HCT116 (cell line): ENCODE results near the gene CCDC24. TPM values are rescaled to one million over a fixed set of nuclear protein-coding genes. Genes with fewer than 3 reads are reported as not detected.

Experiments used
- ATAC-seq: fragments of 200-7000 bp; cut with Tn5 transposase; 2 replicates; pipeline ENCODE4 v1.9.1; 2020; ENCODE audit warnings: mild to moderate bottlenecking, moderate library complexity
- BruUV-seq: library from RNA; stranded (reverse); fragments of 400-500 nt; replicated peaks from 2 replicates; lab custom pipeline; 2021; lab: Mats Ljungman, UMichigan
- CTCF ChIA-PET: fragments of 300-600 bp; sonication (Branson Sonifier 250); formaldehyde crosslinking; loops from one replicate; lab custom pipeline; 2021; ENCODE audit warnings: antibody characterized with exemption; lab: Charles Lee
- POLR2A ChIA-PET: fragments of 300-600, 350-600 bp; sonication (Branson Sonifier 250); formaldehyde crosslinking; loops from one replicate; lab custom pipeline; 2021; ENCODE audit warnings: antibody characterized with exemption; lab: Charles Lee
- RAD21 ChIA-PET, 2 experiments: fragments of 300-600 bp; sonication (Branson Sonifier 250); formaldehyde crosslinking; loops; one replicate each; lab custom pipeline; 2023; ENCODE audit warnings: low total read pairs in 2 of 2; ENCODE audit not compliant: uncharacterized antibody in 2 of 2, unreplicated experiment in 2 of 2, low non-redundant PET in 1 of 2; lab: Charles Lee
- DNase-seq: peaks from one replicate; pipeline ENCODE4 v3.0.0-alpha.2; 2010; ENCODE audit warnings: low read depth, low spot score
- H2AFZ ChIP-seq: fragments of 200-600 bp; shearing (Covaris generic), sonication (generic); 2 replicates; pipeline ENCODE4 v1.6.1; 2017; ENCODE audit warnings: low read depth, mixed run types, mixed read lengths, antibody characterized with exemption, low read length; ENCODE audit not compliant: poor library complexity, severe bottlenecking
- H3K27ac ChIP-seq: 2 replicates; pipeline ENCODE4 v1.5.1; 2012; ENCODE audit warnings: low read depth, low read length
- H3K27me3 ChIP-seq: fragments of 200-600 bp; sonication (generic); 2 replicates; pipeline ENCODE4 v1.6.1; 2016; ENCODE audit warnings: mixed run types, low read length, mixed read lengths; ENCODE audit not compliant: insufficient read depth
- H3K36me3 ChIP-seq, 2 experiments: fragments of 200-500 bp in 1 of 2; fragments of 200-600 bp in 1 of 2; sonication (Bioruptor generic) in 1 of 2; sonication (generic) in 1 of 2; 2 replicates each; pipeline versions ENCODE4 v1.5.1 to v1.6.1; 2014 to 2016; ENCODE audit warnings: low read length in 2 of 2, inconsistent platforms in 1 of 2, mixed read lengths in 1 of 2, mixed run types in 1 of 2; ENCODE audit not compliant: insufficient read depth in 2 of 2, control insufficient read depth in 1 of 2
- H3K4me1 ChIP-seq, 2 experiments: fragments of 200-600 bp in 1 of 2; sonication (generic) in 1 of 2; 2 replicates each; pipeline versions ENCODE4 v1.5.1 to v1.6.1; 2012 to 2017; ENCODE audit warnings: low read length in 2 of 2, inconsistent platforms in 1 of 2, mild to moderate bottlenecking in 1 of 2, mixed read lengths in 1 of 2, mixed run types in 1 of 2, moderate library complexity in 1 of 2; ENCODE audit not compliant: insufficient read depth in 2 of 2, control insufficient read depth in 1 of 2
- H3K4me2 ChIP-seq: fragments of 200-600 bp; sonication (generic); 2 replicates; pipeline ENCODE4 v1.6.1; 2017; ENCODE audit warnings: mixed run types, low read length, mixed read lengths
- H3K4me3 ChIP-seq, 2 experiments: fragments of 200-600 bp in 1 of 2; sonication (generic) in 1 of 2; replicated peaks in 1 of 2; 2 replicates each; pipeline ENCODE4 v1.5.1; 2011 to 2016; ENCODE audit warnings: low read length in 2 of 2, control low read depth in 1 of 2, low read depth in 1 of 2, mild to moderate bottlenecking in 1 of 2, mixed read lengths in 1 of 2, mixed run types in 1 of 2
- H3K79me2 ChIP-seq: fragments of 200-600 bp; sonication (generic); 2 replicates; pipeline ENCODE4 v1.6.1; 2017; ENCODE audit warnings: mild to moderate bottlenecking, mixed run types, low read length, moderate library complexity, mixed read lengths; ENCODE audit not compliant: insufficient read depth
- H3K9ac ChIP-seq: fragments of 200-600 bp; sonication (generic); 2 replicates; pipeline ENCODE4 v1.6.1; 2016; ENCODE audit warnings: low read length, mixed read lengths
- H3K9me2 ChIP-seq: fragments of 200-600 bp; sonication (generic), shearing (Covaris generic); 2 replicates; pipeline ENCODE4 v1.6.1; 2017; ENCODE audit warnings: mixed run types, mild to moderate bottlenecking, moderate library complexity; ENCODE audit not compliant: insufficient read depth
- H3K9me3 ChIP-seq, 2 experiments: fragments of 200-500 bp in 1 of 2; fragments of 200-600 bp in 1 of 2; sonication (Bioruptor generic) in 1 of 2; sonication (generic) in 1 of 2; 2 replicates each; pipeline ENCODE4 v1.6.1; 2014 to 2017; ENCODE audit warnings: low read length in 2 of 2, mixed read lengths in 2 of 2, inconsistent platforms in 1 of 2, low read depth in 1 of 2, mild to moderate bottlenecking in 1 of 2, mixed run types in 1 of 2, moderate library complexity in 1 of 2; ENCODE audit not compliant: control insufficient read depth in 1 of 2, insufficient read depth in 1 of 2
- H4K20me1 ChIP-seq: fragments of 200-600 bp; sonication (generic), shearing (Covaris generic); 2 replicates; pipeline ENCODE4 v1.6.1; 2017; ENCODE audit warnings: mixed run types, mild to moderate bottlenecking, moderate library complexity; ENCODE audit not compliant: insufficient read depth
- ATF3 ChIP-seq: IDR thresholded peaks from 2 replicates; pipeline ENCODE4 v1.6.1; 2012
- EGR1 ChIP-seq: IDR thresholded peaks from 2 replicates; pipeline ENCODE4 v1.6.1; 2012; ENCODE audit warnings: low read depth
- ELF1 ChIP-seq: IDR thresholded peaks from 2 replicates; pipeline ENCODE4 v1.6.1; 2012; ENCODE audit warnings: low read depth, borderline replicate concordance
- JUND ChIP-seq: IDR thresholded peaks from 2 replicates; pipeline ENCODE4 v1.6.1; 2012
- POLR2A ChIP-seq: IDR thresholded peaks from 2 replicates; pipeline ENCODE4 v1.7.0; 2011; ENCODE audit warnings: borderline replicate concordance; ENCODE audit not compliant: insufficient read depth, insufficient read length; ENCODE audit errors: extremely low read depth
- SIN3A ChIP-seq: IDR thresholded peaks from 2 replicates; pipeline ENCODE4 v1.6.1; 2012; ENCODE audit warnings: low read depth
- SP1 ChIP-seq: IDR thresholded peaks from 2 replicates; pipeline ENCODE4 v1.6.1; 2012; ENCODE audit warnings: low read depth
- SRF ChIP-seq: IDR thresholded peaks from 2 replicates; pipeline ENCODE4 v1.6.1; 2012; ENCODE audit warnings: low read depth
- YY1 ChIP-seq: IDR thresholded peaks from 2 replicates; pipeline ENCODE4 v1.6.1; 2011; ENCODE audit warnings: low read length, low read depth, moderate library complexity, mild to moderate bottlenecking; ENCODE audit not compliant: insufficient replicate concordance; ENCODE audit errors: extremely low read depth
- ZBTB33 ChIP-seq: IDR thresholded peaks from 2 replicates; pipeline ENCODE4 v1.6.1; 2011; ENCODE audit warnings: mild to moderate bottlenecking, low read length, moderate library complexity; ENCODE audit not compliant: insufficient replicate concordance; ENCODE audit errors: extremely low read depth
- intact Hi-C: fragments of 100-400 bp; cut with micrococcal nuclease; formaldehyde crosslinking; loops from 2 replicates; pipeline ENCODE4 v1.10.0; 2022
- total RNA-seq: library from RNA; stranded (reverse); gene quantifications from one replicate; pipeline ENCODE4 v1.2.1, GENCODE V29; 2021; ENCODE audit not compliant: unreplicated experiment
- TF ChIP-seq, protein P1 (sequence below): IDR thresholded peaks from 2 replicates; pipeline ENCODE4 v1.6.1; 2012

Gene CCDC24
- total RNA-seq, 1 experiment from 2014 or later = 23.3 TPM

- no peak for DNase-seq
- no peak for TF ChIP-seq ELF1
- no peak for TF ChIP-seq POLR2A
- no peak for TF ChIP-seq SP1
- TF ChIP-seq JUND = no peak
- TF ChIP-seq SRF = no peak
- TF ChIP-seq, protein P1, sequence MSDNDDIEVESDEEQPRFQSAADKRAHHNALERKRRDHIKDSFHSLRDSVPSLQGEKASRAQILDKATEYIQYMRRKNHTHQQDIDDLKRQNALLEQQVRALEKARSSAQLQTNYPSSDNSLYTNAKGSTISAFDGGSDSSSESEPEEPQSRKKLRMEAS = no peak
- TF ChIP-seq ZBTB33 = no peak
- TF ChIP-seq SIN3A = no peak
- TF ChIP-seq EGR1 = no peak
- TF ChIP-seq ATF3 = no peak
- no peak for TF ChIP-seq YY1
- Histone ChIP-seq H2AFZ (no peak overlapping the region), H3K4me3 (no peak overlapping the region), H3K9me2 (no peaks in the 10 kb centered on the region), H3K27me3 (no peaks in the 10 kb centered on the region), H3K9ac (no peak overlapping the region), H3K36me3 (0 out of 4 replicates have a peak, but pooled peaks cover 3 to 4% of the 10 kb centered on the region in 2 experiments), H3K79me2 (no peaks in the 10 kb centered on the region; the same call in 1 of the 2 replicates), H3K4me2 (no peak overlapping the region), H3K4me1 (peaks cover 0 to under 1% of the 10 kb centered on the region in 2 experiments; a peak in 1 of 4 replicates), H3K27ac (no peak overlapping the region), H4K20me1 (no peaks in the 10 kb centered on the region), H3K9me3 (no peaks in the 10 kb centered on the region)
- ChIA-PET CTCF (no interaction called here), RAD21 (no interaction called here), POLR2A (no interaction called here)
- intact Hi-C loops = no loop called here
- BruUV-seq = no TSS peak
- no peak for ATAC-seq
Measured at GRCh38 chr1:43953361-43953760, 38.0 kb upstream of the CCDC24 start.
